ENCODE results near the gene GATD1. TPM values are rescaled to one million over a fixed set of nuclear protein-coding genes. Genes with fewer than 3 reads are reported as not detected.

GATD1 gene
- total RNA-seq, 1 experiment from 2014 or later, result 91.5 TPM

DNA sequence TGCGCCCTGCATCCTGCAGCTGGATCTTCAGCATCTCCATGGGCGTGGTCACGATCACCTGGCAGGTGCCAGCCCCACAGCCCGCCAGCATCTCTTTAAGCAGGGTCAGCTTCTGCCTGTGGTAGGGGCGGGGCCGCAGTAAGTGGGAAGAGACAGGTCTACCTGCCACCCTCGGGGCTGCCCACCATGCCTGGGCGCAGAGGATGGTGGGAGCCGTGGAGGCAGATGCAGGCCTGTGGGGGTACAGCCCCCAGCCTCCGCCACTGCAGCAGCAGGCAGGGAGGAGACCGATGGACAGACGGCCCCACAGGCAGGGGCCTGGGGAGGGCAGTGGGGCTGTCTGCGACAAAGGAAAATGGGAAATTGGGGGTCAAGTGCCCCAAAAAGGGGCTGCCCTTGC is 15.6 kb upstream of the GATD1 start:
- Mint-ChIP-seq H3K9me3 (ENCODE audit: unreplicated experiment) (no peaks in the 10 kb centered on the region), H3K4me3 (ENCODE audit: unreplicated experiment) (no peak overlapping the region), H3K4me1 (ENCODE audit: low read depth, unreplicated experiment) (no peaks in the 10 kb centered on the region), H3K36me3 (ENCODE audit: insufficient read depth, unreplicated experiment) (peaks cover 17% of the 10 kb centered on the region), H3K27ac (ENCODE audit: unreplicated experiment) (no peak overlapping the region), H3K27me3 (ENCODE audit: insufficient read depth, unreplicated experiment) (no peaks in the 10 kb centered on the region)
- Histone ChIP-seq H3K36me3 (ENCODE audit: control insufficient read depth, insufficient read depth, low read length) (no peaks in the 10 kb centered on the region), H3K9me3 (no peaks in the 10 kb centered on the region), H3K4me1 (peaks cover 9% of the 10 kb centered on the region), H3K27me3 (replicated peaks; ENCODE audit: control insufficient read depth, insufficient read depth, low read length) (no peaks in the 10 kb centered on the region), H3K4me3 (ENCODE audit: low read depth, low read length) (no peak overlapping the region)
- intact Hi-C loops (cut with micrococcal nuclease; ENCODE audit: unreplicated experiment), result no loop called here
- DNase-seq, result no peak
- ChIA-PET POLR2A (interaction anchor here (1.5 kb wide), 1 partner anchor 26 kb away, joined by 5 read pairs; the partner anchor contains the start of gene PNPLA2), CTCF (no interaction called here)
- no TSS peak for BruUV-seq (replicated peaks)
- TF ChIP-seq, protein P1, sequence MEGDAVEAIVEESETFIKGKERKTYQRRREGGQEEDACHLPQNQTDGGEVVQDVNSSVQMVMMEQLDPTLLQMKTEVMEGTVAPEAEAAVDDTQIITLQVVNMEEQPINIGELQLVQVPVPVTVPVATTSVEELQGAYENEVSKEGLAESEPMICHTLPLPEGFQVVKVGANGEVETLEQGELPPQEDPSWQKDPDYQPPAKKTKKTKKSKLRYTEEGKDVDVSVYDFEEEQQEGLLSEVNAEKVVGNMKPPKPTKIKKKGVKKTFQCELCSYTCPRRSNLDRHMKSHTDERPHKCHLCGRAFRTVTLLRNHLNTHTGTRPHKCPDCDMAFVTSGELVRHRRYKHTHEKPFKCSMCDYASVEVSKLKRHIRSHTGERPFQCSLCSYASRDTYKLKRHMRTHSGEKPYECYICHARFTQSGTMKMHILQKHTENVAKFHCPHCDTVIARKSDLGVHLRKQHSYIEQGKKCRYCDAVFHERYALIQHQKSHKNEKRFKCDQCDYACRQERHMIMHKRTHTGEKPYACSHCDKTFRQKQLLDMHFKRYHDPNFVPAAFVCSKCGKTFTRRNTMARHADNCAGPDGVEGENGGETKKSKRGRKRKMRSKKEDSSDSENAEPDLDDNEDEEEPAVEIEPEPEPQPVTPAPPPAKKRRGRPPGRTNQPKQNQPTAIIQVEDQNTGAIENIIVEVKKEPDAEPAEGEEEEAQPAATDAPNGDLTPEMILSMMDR (IDR thresholded peaks at IDR 0.05; ENCODE audit: insufficient read depth in 1 of 2, low read depth in 1 of 2, low read length in 1 of 2, severe bottlenecking in 1 of 2, unreplicated experiment in 1 of 2), result no peak

DNA sequence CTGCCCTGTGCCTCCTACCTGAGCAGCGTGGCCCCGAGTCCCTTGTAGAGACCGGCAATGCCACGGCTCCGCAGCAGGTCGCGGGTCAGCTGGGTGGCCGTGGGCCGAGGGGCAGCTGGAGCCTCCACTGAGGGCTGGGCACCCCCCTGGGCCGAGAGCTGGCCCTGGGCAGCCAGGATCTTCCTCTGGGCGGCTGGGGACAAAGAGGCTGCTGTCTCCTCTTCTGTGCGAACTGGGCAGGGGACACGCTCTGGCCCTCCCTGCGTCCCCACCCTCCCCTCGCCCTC is 15.2 kb upstream of the GATD1 start:
- BruUV-seq (replicated peaks), result no TSS peak
- CTCF ChIA-PET, result no interaction called here
- Mint-ChIP-seq H3K9me3 (ENCODE audit: unreplicated experiment) (no peaks in the 10 kb centered on the region), H3K27ac (ENCODE audit: unreplicated experiment) (no peak overlapping the region), H3K36me3 (ENCODE audit: insufficient read depth, unreplicated experiment) (peaks cover 15% of the 10 kb centered on the region), H3K4me1 (ENCODE audit: low read depth, unreplicated experiment) (no peaks in the 10 kb centered on the region), H3K27me3 (ENCODE audit: insufficient read depth, unreplicated experiment) (no peaks in the 10 kb centered on the region), H3K4me3 (ENCODE audit: unreplicated experiment) (no peak overlapping the region)
- POLR2A ChIA-PET, result no interaction called here
- H3K27me3 ChIP-seq (replicated peaks; ENCODE audit: control insufficient read depth, insufficient read depth, low read length), result no peaks in the 10 kb centered on the region
- H3K4me1 ChIP-seq, result peaks cover 9% of the 10 kb centered on the region
- no peak for DNase-seq
- intact Hi-C loops (cut with micrococcal nuclease; ENCODE audit: unreplicated experiment), result no loop called here
- no peak overlapping the region for H3K4me3 ChIP-seq (ENCODE audit: low read depth, low read length)
- no peaks in the 10 kb centered on the region for H3K9me3 ChIP-seq
- TF ChIP-seq, protein P1 (IDR thresholded peaks at IDR 0.05; ENCODE audit: insufficient read depth in 1 of 2, low read depth in 1 of 2, low read length in 1 of 2, severe bottlenecking in 1 of 2, unreplicated experiment in 1 of 2), result no peak
- H3K36me3 ChIP-seq (ENCODE audit: control insufficient read depth, insufficient read depth, low read length), result no peaks in the 10 kb centered on the region

DNA sequence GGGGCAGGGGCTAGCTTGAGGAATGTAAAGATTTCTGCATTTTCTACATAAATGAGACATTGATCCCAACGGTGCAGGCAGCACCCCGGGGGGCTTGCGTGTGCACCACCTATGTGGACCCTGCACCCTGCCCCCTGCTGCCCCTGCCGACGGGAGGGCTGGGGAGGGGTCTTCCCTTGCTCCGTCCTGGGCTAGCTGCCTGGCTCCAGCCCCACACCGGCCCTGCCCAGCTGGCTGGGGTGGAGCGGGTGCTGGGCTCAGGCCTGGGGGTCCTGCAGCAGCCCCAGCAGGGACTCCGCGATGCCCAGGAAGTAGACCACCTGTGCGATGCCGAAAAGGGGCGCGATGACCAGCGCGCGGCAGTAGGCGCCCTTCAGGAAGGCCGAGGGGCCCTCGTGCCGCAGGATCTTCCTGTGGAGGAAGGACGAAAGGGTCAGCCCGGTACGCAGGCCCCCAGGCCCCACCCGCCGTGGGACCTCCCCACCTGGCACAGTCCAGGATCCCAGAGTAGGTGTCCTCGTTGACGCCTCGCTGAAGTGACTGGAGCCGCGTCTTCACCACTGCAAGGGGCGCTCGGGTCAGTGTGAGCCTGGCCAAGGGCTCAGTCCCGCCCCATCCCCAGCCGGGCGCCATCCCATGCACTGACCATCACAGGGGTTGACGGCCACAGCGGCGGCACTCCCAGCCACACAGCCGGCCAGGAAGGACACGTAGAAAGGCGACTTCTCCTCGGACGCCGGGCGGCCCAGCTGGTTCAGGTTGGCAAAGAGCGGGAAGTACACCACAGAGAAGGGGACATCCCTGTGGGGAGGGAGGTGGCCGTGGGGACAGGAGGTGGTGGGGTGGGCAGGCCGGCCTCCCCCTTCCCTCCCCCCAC is 14.6 kb upstream of the GATD1 start:
- ChIA-PET POLR2A (no interaction called here), CTCF (no interaction called here)
- no peak for DNase-seq
- Mint-ChIP-seq H3K36me3 (ENCODE audit: insufficient read depth, unreplicated experiment) (peaks cover 13% of the 10 kb centered on the region), H3K27ac (ENCODE audit: unreplicated experiment) (no peak overlapping the region), H3K27me3 (ENCODE audit: insufficient read depth, unreplicated experiment) (no peaks in the 10 kb centered on the region), H3K4me3 (ENCODE audit: unreplicated experiment) (no peak overlapping the region), H3K9me3 (ENCODE audit: unreplicated experiment) (no peaks in the 10 kb centered on the region), H3K4me1 (ENCODE audit: low read depth, unreplicated experiment) (no peaks in the 10 kb centered on the region)
- no peaks in the 10 kb centered on the region for H3K9me3 ChIP-seq
- intact Hi-C loops (cut with micrococcal nuclease; ENCODE audit: unreplicated experiment), result no loop called here
- no peak overlapping the region for H3K4me3 ChIP-seq (ENCODE audit: low read depth, low read length)
- no peaks in the 10 kb centered on the region for H3K27me3 ChIP-seq (replicated peaks; ENCODE audit: control insufficient read depth, insufficient read depth, low read length)
- H3K4me1 ChIP-seq, result peaks cover 6% of the 10 kb centered on the region
- H3K36me3 ChIP-seq (ENCODE audit: control insufficient read depth, insufficient read depth, low read length), result no peaks in the 10 kb centered on the region
- TF ChIP-seq, protein P1 (IDR thresholded peaks at IDR 0.05; ENCODE audit: insufficient read depth in 1 of 2, low read depth in 1 of 2, low read length in 1 of 2, severe bottlenecking in 1 of 2, unreplicated experiment in 1 of 2), result no peak
- BruUV-seq (replicated peaks), result TSS peak; percentile 29

All from Caco-2 (cell line).